Measurements from ENCODE around the gene IRS2.

The IRS2 gene

GRCh38 chr13:109769921-109770320 is 16.5 kb downstream of the IRS2 start:
- Histone ChIP-seq H3K4me1 (ENCODE audit: control insufficient read depth in 1 of 2, insufficient read depth in 2 of 2, low read length in 2 of 2) (no peaks in the 10 kb centered on the region), H3K27me3 (ENCODE audit: control insufficient read depth in 1 of 2, insufficient read depth in 2 of 2, low read length in 2 of 2) (no peaks in the 10 kb centered on the region), H3K9me3 (ENCODE audit: control insufficient read depth in 1 of 2, low read length in 2 of 2) (no peaks in the 10 kb centered on the region), H3K4me3 (ENCODE audit: low read depth in 1 of 2, low read length in 2 of 2) (no peak overlapping the region), H3K36me3 (ENCODE audit: control insufficient read depth in 1 of 2, insufficient read depth in 2 of 2, low read length in 2 of 2) (peaks cover 0 to 16% of the 10 kb centered on the region in 2 donors), H3K27ac (ENCODE audit: low read depth, low read length) (no peak overlapping the region), H3K9ac (ENCODE audit: low read depth in 1 of 2, low read length in 2 of 2) (no peak overlapping the region)

GRCh38 chr13:109769275-109769674 is 17.1 kb downstream of the IRS2 start:
- no peaks in the 10 kb centered on the region for H3K9me3 ChIP-seq (ENCODE audit: control insufficient read depth in 1 of 2, low read length in 2 of 2)
- no peaks in the 10 kb centered on the region for H3K4me1 ChIP-seq (ENCODE audit: control insufficient read depth in 1 of 2, insufficient read depth in 2 of 2, low read length in 2 of 2)
- no peak overlapping the region for H3K27ac ChIP-seq (ENCODE audit: low read depth, low read length)
- no peak overlapping the region for H3K9ac ChIP-seq (ENCODE audit: low read depth in 1 of 2, low read length in 2 of 2)
- H3K27me3 ChIP-seq (ENCODE audit: control insufficient read depth in 1 of 2, insufficient read depth in 2 of 2, low read length in 2 of 2), result no peaks in the 10 kb centered on the region
- H3K4me3 ChIP-seq (ENCODE audit: low read depth in 1 of 2, low read length in 2 of 2), result no peak overlapping the region
- peaks cover 0 to 16% of the 10 kb centered on the region in 2 donors for H3K36me3 ChIP-seq (ENCODE audit: control insufficient read depth in 1 of 2, insufficient read depth in 2 of 2, low read length in 2 of 2)

GRCh38 chr13:109768616-109769015 is 17.8 kb downstream of the IRS2 start:
- H3K4me3 ChIP-seq (ENCODE audit: low read depth in 1 of 2, low read length in 2 of 2), result no peak overlapping the region
- H3K4me1 ChIP-seq (ENCODE audit: control insufficient read depth in 1 of 2, insufficient read depth in 2 of 2, low read length in 2 of 2), result no peaks in the 10 kb centered on the region
- H3K27me3 ChIP-seq (ENCODE audit: control insufficient read depth in 1 of 2, insufficient read depth in 2 of 2, low read length in 2 of 2), result no peaks in the 10 kb centered on the region
- H3K9me3 ChIP-seq (ENCODE audit: control insufficient read depth in 1 of 2, low read length in 2 of 2), result no peaks in the 10 kb centered on the region
- H3K36me3 ChIP-seq (ENCODE audit: control insufficient read depth in 1 of 2, insufficient read depth in 2 of 2, low read length in 2 of 2), result peaks cover 0 to 16% of the 10 kb centered on the region in 2 donors
- H3K27ac ChIP-seq (ENCODE audit: low read depth, low read length), result no peak overlapping the region
- H3K9ac ChIP-seq (ENCODE audit: low read depth in 1 of 2, low read length in 2 of 2), result no peak overlapping the region

- no peak overlapping the region for H3K9ac ChIP-seq (ENCODE audit: low read depth in 1 of 2, low read length in 2 of 2)
- no peak overlapping the region for H3K27ac ChIP-seq (ENCODE audit: low read depth, low read length)
- H3K27me3 ChIP-seq (ENCODE audit: control insufficient read depth in 1 of 2, insufficient read depth in 2 of 2, low read length in 2 of 2), result no peaks in the 10 kb centered on the region
- H3K36me3 ChIP-seq (ENCODE audit: control insufficient read depth in 1 of 2, insufficient read depth in 2 of 2, low read length in 2 of 2), result peaks cover 0 to 16% of the 10 kb centered on the region in 2 donors
- H3K4me3 ChIP-seq (ENCODE audit: low read depth in 1 of 2, low read length in 2 of 2), result no peak overlapping the region
- no peaks in the 10 kb centered on the region for H3K9me3 ChIP-seq (ENCODE audit: control insufficient read depth in 1 of 2, low read length in 2 of 2)
- H3K4me1 ChIP-seq (ENCODE audit: control insufficient read depth in 1 of 2, insufficient read depth in 2 of 2, low read length in 2 of 2), result no peaks in the 10 kb centered on the region
These were observed 18.2 kb downstream of the IRS2 start for GRCh38 chr13:109768176-109768575.

- no peaks in the 10 kb centered on the region for H3K9me3 ChIP-seq (ENCODE audit: control insufficient read depth in 1 of 2, low read length in 2 of 2)
- peaks cover 0 to 16% of the 10 kb centered on the region in 2 donors for H3K36me3 ChIP-seq (ENCODE audit: control insufficient read depth in 1 of 2, insufficient read depth in 2 of 2, low read length in 2 of 2)
- H3K4me1 ChIP-seq (ENCODE audit: control insufficient read depth in 1 of 2, insufficient read depth in 2 of 2, low read length in 2 of 2), result no peaks in the 10 kb centered on the region
- H3K27ac ChIP-seq (ENCODE audit: low read depth, low read length), result no peak overlapping the region
- H3K4me3 ChIP-seq (ENCODE audit: low read depth in 1 of 2, low read length in 2 of 2), result no peak overlapping the region
- no peak overlapping the region for H3K9ac ChIP-seq (ENCODE audit: low read depth in 1 of 2, low read length in 2 of 2)
- no peaks in the 10 kb centered on the region for H3K27me3 ChIP-seq (ENCODE audit: control insufficient read depth in 1 of 2, insufficient read depth in 2 of 2, low read length in 2 of 2)
These were observed 19.4 kb downstream of the IRS2 start for GRCh38 chr13:109767023-109767422.

GRCh38 chr13:109764470-109765291 is 21.7 kb downstream of the IRS2 start:
- Histone ChIP-seq H3K36me3 (ENCODE audit: control insufficient read depth in 1 of 2, insufficient read depth in 2 of 2, low read length in 2 of 2) (peaks cover 0 to 5% of the 10 kb centered on the region in 2 donors), H3K9ac (ENCODE audit: low read depth in 1 of 2, low read length in 2 of 2) (no peak overlapping the region), H3K4me3 (ENCODE audit: low read depth in 1 of 2, low read length in 2 of 2) (no peak overlapping the region), H3K27me3 (ENCODE audit: control insufficient read depth in 1 of 2, insufficient read depth in 2 of 2, low read length in 2 of 2) (no peaks in the 10 kb centered on the region), H3K4me1 (ENCODE audit: control insufficient read depth in 1 of 2, insufficient read depth in 2 of 2, low read length in 2 of 2) (no peaks in the 10 kb centered on the region), H3K27ac (ENCODE audit: low read depth, low read length) (no peak overlapping the region), H3K9me3 (ENCODE audit: control insufficient read depth in 1 of 2, low read length in 2 of 2) (no peaks in the 10 kb centered on the region)

- H3K27me3 ChIP-seq (ENCODE audit: control insufficient read depth in 1 of 2, insufficient read depth in 2 of 2, low read length in 2 of 2), result no peaks in the 10 kb centered on the region
- no peaks in the 10 kb centered on the region for H3K4me1 ChIP-seq (ENCODE audit: control insufficient read depth in 1 of 2, insufficient read depth in 2 of 2, low read length in 2 of 2)
- H3K36me3 ChIP-seq (ENCODE audit: control insufficient read depth in 1 of 2, insufficient read depth in 2 of 2, low read length in 2 of 2), result peaks cover 0 to 2% of the 10 kb centered on the region in 2 donors
- no peak overlapping the region for H3K4me3 ChIP-seq (ENCODE audit: low read depth in 1 of 2, low read length in 2 of 2)
- H3K9ac ChIP-seq (ENCODE audit: low read depth in 1 of 2, low read length in 2 of 2), result no peak overlapping the region
- no peaks in the 10 kb centered on the region for H3K9me3 ChIP-seq (ENCODE audit: control insufficient read depth in 1 of 2, low read length in 2 of 2)
- no peak overlapping the region for H3K27ac ChIP-seq (ENCODE audit: low read depth, low read length)
These were observed 22.3 kb downstream of the IRS2 start for GRCh38 chr13:109764045-109764444.

GRCh38 chr13:109762791-109763190 is 23.6 kb downstream of the IRS2 start:
- Histone ChIP-seq H3K9me3 (ENCODE audit: control insufficient read depth in 1 of 2, low read length in 2 of 2) (no peaks in the 10 kb centered on the region), H3K4me3 (ENCODE audit: low read depth in 1 of 2, low read length in 2 of 2) (no peak overlapping the region), H3K36me3 (ENCODE audit: control insufficient read depth in 1 of 2, insufficient read depth in 2 of 2, low read length in 2 of 2) (peaks cover 0 to 2% of the 10 kb centered on the region in 2 donors), H3K4me1 (ENCODE audit: control insufficient read depth in 1 of 2, insufficient read depth in 2 of 2, low read length in 2 of 2) (no peaks in the 10 kb centered on the region), H3K9ac (ENCODE audit: low read depth in 1 of 2, low read length in 2 of 2) (no peak overlapping the region), H3K27me3 (ENCODE audit: control insufficient read depth in 1 of 2, insufficient read depth in 2 of 2, low read length in 2 of 2) (no peaks in the 10 kb centered on the region), H3K27ac (ENCODE audit: low read depth, low read length) (no peak overlapping the region)

GRCh38 chr13:109761695-109762094 is 24.7 kb downstream of the IRS2 start:
- Histone ChIP-seq H3K36me3 (ENCODE audit: control insufficient read depth in 1 of 2, insufficient read depth in 2 of 2, low read length in 2 of 2) (peaks cover 0 to 2% of the 10 kb centered on the region in 2 donors), H3K27ac (ENCODE audit: low read depth, low read length) (no peak overlapping the region), H3K9me3 (ENCODE audit: control insufficient read depth in 1 of 2, low read length in 2 of 2) (no peaks in the 10 kb centered on the region), H3K4me3 (ENCODE audit: low read depth in 1 of 2, low read length in 2 of 2) (no peak overlapping the region), H3K9ac (ENCODE audit: low read depth in 1 of 2, low read length in 2 of 2) (no peak overlapping the region), H3K27me3 (ENCODE audit: control insufficient read depth in 1 of 2, insufficient read depth in 2 of 2, low read length in 2 of 2) (no peaks in the 10 kb centered on the region), H3K4me1 (ENCODE audit: control insufficient read depth in 1 of 2, insufficient read depth in 2 of 2, low read length in 2 of 2) (no peaks in the 10 kb centered on the region)

- Histone ChIP-seq H3K36me3 (ENCODE audit: control insufficient read depth in 1 of 2, insufficient read depth in 2 of 2, low read length in 2 of 2) (peaks cover 4% of the 10 kb centered on the region in 2 donors), H3K4me1 (ENCODE audit: control insufficient read depth in 1 of 2, insufficient read depth in 2 of 2, low read length in 2 of 2) (no peaks in the 10 kb centered on the region)
These were observed 25.4 kb downstream of the IRS2 start for GRCh38 chr13:109760951-109761350.

More at GRCh38 chr13:109760951-109761350, 25.4 kb downstream of the IRS2 start:
- Histone ChIP-seq H3K27ac (ENCODE audit: low read depth, low read length) (no peak overlapping the region), H3K4me3 (ENCODE audit: low read depth in 1 of 2, low read length in 2 of 2) (no peak overlapping the region), H3K9me3 (ENCODE audit: control insufficient read depth in 1 of 2, low read length in 2 of 2) (no peaks in the 10 kb centered on the region), H3K9ac (ENCODE audit: low read depth in 1 of 2, low read length in 2 of 2) (no peak overlapping the region), H3K27me3 (ENCODE audit: control insufficient read depth in 1 of 2, insufficient read depth in 2 of 2, low read length in 2 of 2) (no peaks in the 10 kb centered on the region)
